ENCODE measurements around the gene MPP2. TPM values are rescaled to one million over a fixed set of nuclear protein-coding genes. Genes with fewer than 3 reads are reported as not detected.
"Not testable (repeated sequence)": the region's sequence is repeated elsewhere in the genome, so short reads cannot be mapped to it uniquely, and the experiment has no call there.

The MPP2 gene
- total and polyA plus RNA-seq, 4 donors, result 12.1 to 43.4 (median 31.2) TPM

- H3K36me3 ChIP-seq (ENCODE audit: control insufficient read depth, insufficient read depth, low read length), result peaks cover 15% of the 10 kb centered on the region
- H3K4me3 ChIP-seq (ENCODE audit: low read depth, low read length), result no peak overlapping the region
- no peak for DNase-seq (ENCODE audit: low read depth in 4 of 6, low spot score in 6 of 6)
- no peaks in the 10 kb centered on the region for H3K27me3 ChIP-seq (ENCODE audit: control insufficient read depth, insufficient read depth, low read length)
- H3K4me1 ChIP-seq (ENCODE audit: control insufficient read depth, insufficient read depth, low read length), result no peaks in the 10 kb centered on the region
- H3K9me3 ChIP-seq (ENCODE audit: control insufficient read depth, insufficient read depth, low read length), result no peaks in the 10 kb centered on the region
- 75% methylated on average over 9 of the region's 14 CpGs for WGBS (ENCODE audit: insufficient coverage)
- no peak overlapping the region for H3K27ac ChIP-seq (ENCODE audit: low read depth, low read length)
Measured at GRCh38 chr17:43871946-43872690, 35.2 kb downstream of the MPP2 start.

GRCh38 chr17:43869031-43869430 is 38.3 kb downstream of the MPP2 start:
- WGBS (ENCODE audit: insufficient coverage), result 100% methylated on average over 1 of the region's 6 CpGs
- H3K36me3 ChIP-seq (ENCODE audit: control insufficient read depth, insufficient read depth, low read length); DNase-seq (ENCODE audit: low read depth in 4 of 6, low spot score in 6 of 6); H3K4me3 ChIP-seq (ENCODE audit: low read depth, low read length); H3K4me1 ChIP-seq (ENCODE audit: control insufficient read depth, insufficient read depth, low read length); H3K9me3 ChIP-seq (ENCODE audit: control insufficient read depth, insufficient read depth, low read length); H3K27me3 ChIP-seq (ENCODE audit: control insufficient read depth, insufficient read depth, low read length); H3K27ac ChIP-seq (ENCODE audit: low read depth, low read length): not testable (repeated sequence)

GRCh38 chr17:43868226-43868994 is 38.9 kb downstream of the MPP2 start:
- H3K36me3 ChIP-seq (ENCODE audit: control insufficient read depth, insufficient read depth, low read length), result no peaks in the 10 kb centered on the region
- no peak overlapping the region for H3K4me3 ChIP-seq (ENCODE audit: low read depth, low read length)
- no peak for DNase-seq (ENCODE audit: low read depth in 4 of 6, low spot score in 6 of 6)
- 90% methylated on average over 10 of the region's 10 CpGs for WGBS (ENCODE audit: insufficient coverage)
- no peaks in the 10 kb centered on the region for H3K27me3 ChIP-seq (ENCODE audit: control insufficient read depth, insufficient read depth, low read length)
- H3K4me1 ChIP-seq (ENCODE audit: control insufficient read depth, insufficient read depth, low read length), result no peaks in the 10 kb centered on the region
- H3K9me3 ChIP-seq (ENCODE audit: control insufficient read depth, insufficient read depth, low read length), result no peaks in the 10 kb centered on the region
- H3K27ac ChIP-seq (ENCODE audit: low read depth, low read length), result no peak overlapping the region

- Histone ChIP-seq H3K27ac (ENCODE audit: low read depth, low read length) (no peak overlapping the region), H3K36me3 (ENCODE audit: control insufficient read depth, insufficient read depth, low read length) (no peaks in the 10 kb centered on the region), H3K9me3 (ENCODE audit: control insufficient read depth, insufficient read depth, low read length) (no peaks in the 10 kb centered on the region), H3K27me3 (ENCODE audit: control insufficient read depth, insufficient read depth, low read length) (no peaks in the 10 kb centered on the region), H3K4me1 (ENCODE audit: control insufficient read depth, insufficient read depth, low read length) (peaks cover 3% of the 10 kb centered on the region), H3K4me3 (ENCODE audit: low read depth, low read length) (no peak overlapping the region)
- WGBS (ENCODE audit: insufficient coverage), result 89% methylated on average over 3 of the region's 4 CpGs
- DNase-seq (ENCODE audit: low read depth in 4 of 6, low spot score in 6 of 6), result no peak
Measured at GRCh38 chr17:43864161-43864984, 43.0 kb downstream of the MPP2 start.

GRCh38 chr17:43861960-43862359 is 45.4 kb downstream of the MPP2 start:
- no peak overlapping the region for H3K27ac ChIP-seq (ENCODE audit: low read depth, low read length)
- DNase-seq (ENCODE audit: low read depth in 4 of 6, low spot score in 6 of 6), result no peak
- H3K4me1 ChIP-seq (ENCODE audit: control insufficient read depth, insufficient read depth, low read length), result peaks cover 13% of the 10 kb centered on the region
- no peak overlapping the region for H3K4me3 ChIP-seq (ENCODE audit: low read depth, low read length)
- H3K9me3 ChIP-seq (ENCODE audit: control insufficient read depth, insufficient read depth, low read length), result no peaks in the 10 kb centered on the region
- no peaks in the 10 kb centered on the region for H3K27me3 ChIP-seq (ENCODE audit: control insufficient read depth, insufficient read depth, low read length)
- no peaks in the 10 kb centered on the region for H3K36me3 ChIP-seq (ENCODE audit: control insufficient read depth, insufficient read depth, low read length)
- WGBS (ENCODE audit: insufficient coverage), result 93% methylated on average over 6 of the region's 9 CpGs

GRCh38 chr17:43860927-43861622 is 46.3 kb downstream of the MPP2 start:
- no peaks in the 10 kb centered on the region for H3K36me3 ChIP-seq (ENCODE audit: control insufficient read depth, insufficient read depth, low read length)
- peaks cover 2% of the 10 kb centered on the region for H3K27me3 ChIP-seq (ENCODE audit: control insufficient read depth, insufficient read depth, low read length)
- no peak overlapping the region for H3K4me3 ChIP-seq (ENCODE audit: low read depth, low read length)
- peaks cover 16% of the 10 kb centered on the region for H3K4me1 ChIP-seq (ENCODE audit: control insufficient read depth, insufficient read depth, low read length)
- DNase-seq (ENCODE audit: low read depth in 4 of 6, low spot score in 6 of 6), result no peak
- no peaks in the 10 kb centered on the region for H3K9me3 ChIP-seq (ENCODE audit: control insufficient read depth, insufficient read depth, low read length)
- 57% methylated on average over 7 of the region's 9 CpGs for WGBS (ENCODE audit: insufficient coverage)
- H3K27ac ChIP-seq (ENCODE audit: low read depth, low read length), result no peak overlapping the region

- no peak for DNase-seq (ENCODE audit: low read depth in 4 of 6, low spot score in 6 of 6)
- Histone ChIP-seq H3K36me3 (ENCODE audit: control insufficient read depth, insufficient read depth, low read length) (no peaks in the 10 kb centered on the region), H3K4me1 (ENCODE audit: control insufficient read depth, insufficient read depth, low read length) (peaks cover 16% of the 10 kb centered on the region), H3K27me3 (ENCODE audit: control insufficient read depth, insufficient read depth, low read length) (peaks cover 2% of the 10 kb centered on the region), H3K27ac (ENCODE audit: low read depth, low read length) (no peak overlapping the region), H3K9me3 (ENCODE audit: control insufficient read depth, insufficient read depth, low read length) (no peaks in the 10 kb centered on the region), H3K4me3 (ENCODE audit: low read depth, low read length) (no peak overlapping the region)
- WGBS (ENCODE audit: insufficient coverage), result 81% methylated on average over 9 of the region's 12 CpGs
Measured at GRCh38 chr17:43860077-43860725, 47.1 kb downstream of the MPP2 start.

- Histone ChIP-seq H3K36me3 (ENCODE audit: control insufficient read depth, insufficient read depth, low read length) (no peaks in the 10 kb centered on the region), H3K4me3 (ENCODE audit: low read depth, low read length) (no peak overlapping the region), H3K4me1 (ENCODE audit: control insufficient read depth, insufficient read depth, low read length) (peaks cover 16% of the 10 kb centered on the region), H3K9me3 (ENCODE audit: control insufficient read depth, insufficient read depth, low read length) (no peaks in the 10 kb centered on the region), H3K27ac (ENCODE audit: low read depth, low read length) (no peak overlapping the region), H3K27me3 (ENCODE audit: control insufficient read depth, insufficient read depth, low read length) (peaks cover 2% of the 10 kb centered on the region)
- no peak for DNase-seq (ENCODE audit: low read depth in 4 of 6, low spot score in 6 of 6)
- 50% methylated on average over 9 of the region's 12 CpGs for WGBS (ENCODE audit: insufficient coverage)
Measured at GRCh38 chr17:43857957-43858600, 49.3 kb downstream of the MPP2 start.
